ENCODE data around the gene CHIA.
"Not testable (repeated sequence)": the region's sequence is repeated elsewhere in the genome, so short reads cannot be mapped to it uniquely, and the experiment has no call there.

CHIA gene

DNA sequence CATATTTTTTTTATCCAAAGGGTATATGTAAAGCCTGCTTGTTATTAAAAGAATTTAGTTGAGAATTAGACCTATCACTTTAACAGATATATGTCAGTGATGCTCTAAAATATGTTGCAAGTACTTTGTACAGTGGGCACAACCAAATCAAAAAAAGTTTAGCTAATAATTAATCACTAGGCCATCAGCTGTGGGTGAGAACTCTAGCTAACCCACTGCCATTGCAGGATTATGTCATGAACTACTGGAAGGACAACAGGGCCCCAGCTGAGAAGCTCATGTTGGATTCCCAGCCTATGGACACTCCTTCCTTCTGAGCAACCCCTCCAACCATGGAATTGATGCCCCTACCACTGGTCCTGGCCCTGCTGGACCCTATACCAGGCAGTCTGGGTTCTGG, 6.8 kb upstream of the CHIA start:
- no peak for DNase-seq

DNA sequence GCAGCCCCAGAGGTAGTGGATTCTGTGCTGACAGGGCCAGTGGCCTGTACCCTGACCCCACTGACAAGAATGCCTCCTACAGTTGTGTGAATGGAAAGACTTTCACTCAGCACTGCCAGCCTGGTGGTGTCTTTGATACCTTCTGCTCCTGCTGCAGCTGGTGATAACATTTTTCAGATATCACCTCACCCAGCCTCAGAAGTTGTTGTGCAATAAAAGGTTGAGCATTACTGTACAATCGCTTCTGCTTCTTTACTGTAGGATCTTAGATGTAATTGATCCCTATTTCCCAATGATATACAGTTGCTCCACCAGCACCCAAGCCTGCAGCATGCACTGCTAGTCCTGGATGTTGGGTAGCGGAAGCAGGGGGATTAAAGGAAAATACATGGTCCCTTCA, 4.8 kb upstream of the CHIA start:
- no peak for DNase-seq

DNA sequence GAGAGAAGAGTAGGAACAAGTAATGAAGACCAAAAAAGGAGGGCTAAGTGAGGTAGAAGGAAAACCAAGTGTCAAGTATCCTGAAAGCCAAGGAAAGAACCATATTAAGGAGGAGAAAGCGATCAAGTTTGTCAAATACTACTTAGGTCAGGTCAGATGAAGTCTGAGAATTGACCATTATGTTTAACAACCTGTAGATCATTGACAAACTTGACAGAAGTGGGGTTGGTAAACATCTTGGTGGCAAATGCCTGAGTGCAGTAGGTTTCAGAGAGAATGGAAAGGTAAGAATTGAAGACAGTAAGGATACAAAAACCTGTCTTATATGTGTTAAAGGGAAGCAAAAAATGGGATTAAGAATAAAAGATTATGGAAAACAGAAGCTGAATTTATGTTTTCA, 3.7 kb upstream of the CHIA start:
- no peak for DNase-seq

DNA sequence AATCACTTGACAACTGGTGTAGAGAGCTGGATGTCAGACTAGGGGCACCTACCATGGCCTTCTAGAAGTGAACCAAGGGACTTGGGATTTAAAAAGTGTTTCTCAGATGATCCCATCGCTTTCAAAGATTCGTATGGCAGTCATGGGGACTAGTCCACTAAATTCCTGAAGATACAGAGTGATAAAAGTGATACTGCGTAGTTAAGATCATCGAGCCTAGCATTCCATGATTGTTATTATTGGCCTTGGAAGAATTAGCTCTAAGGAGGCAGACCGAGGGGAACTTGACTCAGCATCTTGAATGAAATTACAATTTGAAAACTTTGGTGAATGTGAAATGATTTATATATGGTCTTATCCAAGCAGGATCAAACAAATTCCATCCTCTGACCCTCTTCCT, 1.3 kb upstream of the CHIA start:
- DNase-seq: no peak

DNA sequence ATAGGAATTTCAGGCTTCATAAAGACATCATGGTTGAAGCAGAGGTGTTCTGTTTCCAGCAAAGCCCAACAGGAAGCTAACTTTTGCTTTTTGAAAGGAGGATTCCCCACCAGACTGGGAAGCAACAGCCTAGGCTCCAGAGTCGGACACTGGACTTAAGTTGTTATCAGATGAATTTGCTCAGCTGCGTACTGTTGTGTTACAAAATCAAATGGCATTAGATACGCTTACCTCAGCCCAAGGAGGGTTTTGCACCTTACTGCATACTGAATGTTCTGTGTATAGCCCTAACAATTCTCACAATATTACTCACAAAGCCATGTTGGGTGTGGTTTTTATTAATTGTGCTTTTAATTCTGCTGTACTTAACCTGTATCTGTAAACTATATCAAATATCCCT, 547 bp upstream of the CHIA start:
- DNase-seq: no peak

DNA sequence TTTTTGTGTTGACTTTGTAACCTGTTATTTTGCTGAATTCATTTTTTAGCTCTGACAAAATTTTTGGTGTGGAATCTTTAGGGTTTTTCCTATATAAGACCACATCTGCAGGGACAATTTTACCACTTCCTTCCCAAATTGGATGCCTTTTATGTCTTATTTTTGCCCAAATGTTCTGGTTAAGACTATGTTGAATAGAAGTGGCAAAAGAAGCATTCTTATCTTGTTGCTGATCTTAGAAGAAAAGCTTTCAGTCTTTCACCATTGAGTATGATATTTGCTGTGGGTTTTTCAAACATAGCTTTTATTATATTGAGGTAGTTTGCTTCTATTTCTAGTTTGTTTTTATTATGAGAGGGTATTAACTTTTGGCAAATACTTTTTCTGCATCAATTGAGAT, 3.7 kb downstream of the CHIA start:
- DNase-seq: no peak

DNA sequence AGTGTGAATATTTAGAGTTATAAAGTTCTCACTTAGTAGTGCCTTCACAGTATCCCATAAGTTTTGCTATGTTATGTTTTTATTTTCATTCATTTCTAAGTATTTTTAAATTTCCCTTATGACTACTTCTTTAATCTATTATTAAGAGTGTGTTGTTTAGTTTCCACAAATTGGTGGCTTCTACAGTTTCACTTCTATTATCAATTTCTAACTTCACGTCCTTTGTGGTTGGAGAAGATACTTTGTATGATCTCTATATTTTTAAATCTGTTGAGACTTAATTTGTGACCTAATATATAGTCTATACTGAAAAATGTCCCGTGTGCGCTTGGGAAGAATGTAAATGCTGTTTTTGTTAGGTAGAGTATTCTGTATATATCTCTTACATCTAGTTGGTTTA, 11.7 kb downstream of the CHIA start:
- no peak for DNase-seq

DNA sequence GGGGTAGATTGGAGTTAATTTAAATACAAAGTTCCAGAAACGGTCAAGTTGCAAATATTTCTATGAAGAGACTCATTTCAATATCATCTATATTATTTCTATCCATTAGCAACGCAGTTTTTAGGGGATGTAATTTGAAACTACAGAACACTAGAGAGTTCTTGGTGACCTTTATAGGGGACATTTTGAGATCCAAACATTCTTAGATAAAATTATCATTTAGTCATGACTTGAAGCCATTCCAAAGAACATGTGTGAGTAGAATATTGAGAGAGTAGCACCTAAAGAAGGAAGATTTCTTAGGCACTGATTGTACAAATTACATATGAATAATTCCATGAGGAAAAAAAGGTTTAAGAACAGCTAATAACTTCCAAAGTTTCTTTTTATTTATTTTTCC, 19.0 kb downstream of the CHIA start:
- DNase-seq: no peak

DNA sequence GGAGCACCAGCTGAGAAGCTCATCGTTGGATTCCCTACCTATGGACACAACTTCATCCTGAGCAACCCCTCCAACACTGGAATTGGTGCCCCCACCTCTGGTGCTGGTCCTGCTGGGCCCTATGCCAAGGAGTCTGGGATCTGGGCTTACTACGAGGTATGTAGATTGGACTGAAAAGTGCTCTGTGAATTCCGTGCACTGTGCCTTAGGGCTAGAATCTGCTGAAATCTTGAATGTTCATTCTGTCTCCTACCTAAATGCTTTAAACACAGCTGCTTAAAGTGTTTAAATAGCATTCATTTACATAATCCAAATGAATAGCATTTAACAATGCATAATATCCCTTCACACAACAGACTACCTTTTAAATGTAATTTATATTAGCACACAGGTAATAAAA, 27.9 kb downstream of the CHIA start:
- DNase-seq: no peak

DNA sequence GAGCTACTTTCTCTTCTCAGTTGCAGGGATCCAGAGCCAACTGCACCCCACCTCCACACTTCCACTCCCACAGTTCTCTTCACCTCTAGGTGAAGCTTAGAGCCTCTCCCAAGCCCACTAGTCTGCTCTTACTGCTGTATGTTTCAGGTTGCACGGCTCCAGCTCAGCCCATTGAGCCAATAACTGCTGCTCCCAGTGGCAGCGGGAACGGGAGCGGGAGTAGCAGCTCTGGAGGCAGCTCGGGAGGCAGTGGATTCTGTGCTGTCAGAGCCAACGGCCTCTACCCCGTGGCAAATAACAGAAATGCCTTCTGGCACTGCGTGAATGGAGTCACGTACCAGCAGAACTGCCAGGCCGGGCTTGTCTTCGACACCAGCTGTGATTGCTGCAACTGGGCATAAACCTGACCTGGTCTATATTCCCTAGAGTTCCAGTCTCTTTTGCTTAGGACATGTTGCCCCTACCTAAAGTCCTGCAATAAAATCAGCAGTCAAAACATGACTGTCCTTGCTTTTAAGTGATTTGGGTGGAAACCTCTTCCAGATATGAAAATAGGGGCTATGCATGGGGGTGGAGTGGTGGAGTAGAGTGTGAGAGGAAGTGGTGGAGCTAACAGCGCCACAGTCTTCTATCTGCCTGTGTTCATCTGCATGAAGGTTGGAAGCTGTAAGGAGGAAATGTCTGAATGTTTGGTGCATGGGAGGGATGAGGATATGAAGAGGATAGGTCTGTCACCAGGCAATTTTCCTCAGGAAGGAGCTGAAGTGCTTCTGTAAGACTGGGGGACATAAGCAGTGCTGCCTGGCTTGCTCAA, 29.6 kb downstream of the CHIA start:
- DNase-seq: no peak

DNA sequence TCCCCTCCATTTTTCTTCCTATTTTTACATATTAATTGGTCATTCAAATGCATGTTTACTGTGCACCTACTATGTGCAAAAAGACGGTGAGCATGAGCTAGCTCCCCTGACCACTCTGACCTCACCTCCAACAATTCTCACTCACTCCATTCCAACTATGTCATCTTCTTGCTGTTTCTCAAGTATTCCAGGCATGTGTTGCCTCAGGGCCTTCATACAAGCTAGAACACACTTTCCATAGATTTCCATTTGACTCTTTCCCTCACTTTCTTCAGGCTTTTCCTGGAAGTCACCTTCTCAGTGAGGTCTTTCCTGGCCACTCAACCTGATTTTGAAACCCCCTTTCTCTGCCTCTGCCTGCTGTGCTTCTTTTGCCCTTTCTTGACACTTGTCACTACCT, 32.6 kb downstream of the CHIA start:
- no peak for DNase-seq

DNA sequence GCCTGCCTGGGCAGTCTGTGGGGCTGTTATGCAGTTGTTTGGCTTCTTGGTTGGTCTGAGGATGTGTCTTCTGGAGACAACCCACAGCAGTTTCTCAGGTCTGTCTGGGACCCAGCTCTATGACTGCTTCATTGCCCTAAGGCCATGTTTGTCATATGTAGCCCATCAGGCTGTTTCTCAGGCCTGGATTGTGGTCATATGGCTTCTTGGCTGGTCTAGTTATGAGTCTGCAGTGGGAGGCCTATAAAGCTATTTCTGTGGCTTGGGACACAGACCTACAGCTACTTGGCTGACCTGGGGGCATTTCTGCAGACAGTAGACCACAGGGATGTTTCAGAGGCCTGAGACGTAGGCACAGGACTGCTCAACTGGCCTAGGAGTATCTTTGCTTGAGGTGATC, 41.5 kb downstream of the CHIA start:
- DNase-seq: no peak

DNA sequence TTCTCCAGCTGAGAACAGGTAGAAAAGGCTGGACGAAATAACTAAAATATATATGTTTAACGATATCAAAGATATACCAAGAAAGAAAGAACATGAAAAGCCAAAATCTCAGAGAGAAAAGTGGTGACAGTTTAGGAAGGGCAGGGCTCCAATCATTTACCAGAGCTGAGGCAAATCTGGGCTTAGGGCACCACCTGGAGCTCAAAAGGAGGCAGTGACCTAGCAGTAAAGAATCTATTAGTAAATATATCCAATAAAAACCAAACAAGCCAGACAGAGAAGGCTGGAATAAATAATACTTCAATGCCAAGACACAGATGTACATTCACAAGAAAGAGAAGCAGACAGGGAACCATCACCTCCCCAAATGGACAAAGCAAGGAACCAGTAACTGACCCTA, 43.5 kb downstream of the CHIA start:
- DNase-seq: peak in 9 of 56 donors; percentile 1 to 55 (median 8)

DNA sequence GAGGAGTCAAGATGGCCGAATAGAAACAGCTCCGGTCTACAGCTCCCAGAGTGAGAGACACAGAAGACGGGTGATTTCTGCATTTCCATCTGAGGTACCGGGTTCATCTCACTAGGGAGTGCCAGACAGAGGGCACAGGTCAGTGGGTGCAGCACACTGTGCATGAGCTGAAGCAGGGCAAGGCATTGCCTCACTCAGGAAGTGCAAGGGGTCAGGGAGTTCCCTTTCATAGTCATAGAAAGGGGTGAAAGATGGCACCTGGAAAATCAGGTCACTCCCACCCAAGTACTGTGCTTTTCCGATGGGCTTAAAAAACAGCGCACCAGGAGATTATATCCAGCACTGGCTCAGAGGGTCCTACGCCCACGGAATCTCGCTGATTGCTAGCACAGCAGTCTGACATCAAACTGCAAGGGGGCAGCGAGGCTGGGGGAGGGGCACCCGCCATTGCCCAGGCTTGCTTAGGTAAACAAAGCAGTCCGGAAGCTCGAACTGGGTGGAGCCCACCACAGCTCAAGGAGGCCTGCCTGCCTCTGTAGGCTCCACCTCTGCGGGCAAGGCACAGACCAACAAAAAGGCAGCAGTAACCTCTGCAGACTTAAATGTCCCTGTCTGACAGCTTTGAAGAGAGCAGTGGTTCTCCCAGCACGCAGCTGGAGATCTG, 44.7 kb downstream of the CHIA start:
- not testable (repeated sequence) for DNase-seq

DNA sequence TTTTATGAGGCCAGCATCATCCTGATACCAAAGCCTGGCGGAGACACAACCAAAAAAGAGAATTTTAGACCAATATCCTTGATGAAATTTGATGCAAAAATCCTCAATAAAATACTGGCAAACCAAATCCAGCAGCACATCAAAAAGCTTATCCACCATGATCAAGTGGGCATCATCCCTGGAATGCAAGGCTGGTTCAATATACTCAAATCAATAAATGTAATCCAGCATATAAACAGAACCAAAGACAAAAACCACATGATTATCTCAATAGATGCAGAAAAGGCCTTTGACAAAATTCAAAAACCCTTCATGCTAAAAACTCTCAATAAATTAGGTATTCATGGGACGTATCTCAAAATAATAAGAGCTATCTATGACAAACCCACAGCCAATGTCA, 48.2 kb downstream of the CHIA start:
- not testable (repeated sequence) for DNase-seq

DNA sequence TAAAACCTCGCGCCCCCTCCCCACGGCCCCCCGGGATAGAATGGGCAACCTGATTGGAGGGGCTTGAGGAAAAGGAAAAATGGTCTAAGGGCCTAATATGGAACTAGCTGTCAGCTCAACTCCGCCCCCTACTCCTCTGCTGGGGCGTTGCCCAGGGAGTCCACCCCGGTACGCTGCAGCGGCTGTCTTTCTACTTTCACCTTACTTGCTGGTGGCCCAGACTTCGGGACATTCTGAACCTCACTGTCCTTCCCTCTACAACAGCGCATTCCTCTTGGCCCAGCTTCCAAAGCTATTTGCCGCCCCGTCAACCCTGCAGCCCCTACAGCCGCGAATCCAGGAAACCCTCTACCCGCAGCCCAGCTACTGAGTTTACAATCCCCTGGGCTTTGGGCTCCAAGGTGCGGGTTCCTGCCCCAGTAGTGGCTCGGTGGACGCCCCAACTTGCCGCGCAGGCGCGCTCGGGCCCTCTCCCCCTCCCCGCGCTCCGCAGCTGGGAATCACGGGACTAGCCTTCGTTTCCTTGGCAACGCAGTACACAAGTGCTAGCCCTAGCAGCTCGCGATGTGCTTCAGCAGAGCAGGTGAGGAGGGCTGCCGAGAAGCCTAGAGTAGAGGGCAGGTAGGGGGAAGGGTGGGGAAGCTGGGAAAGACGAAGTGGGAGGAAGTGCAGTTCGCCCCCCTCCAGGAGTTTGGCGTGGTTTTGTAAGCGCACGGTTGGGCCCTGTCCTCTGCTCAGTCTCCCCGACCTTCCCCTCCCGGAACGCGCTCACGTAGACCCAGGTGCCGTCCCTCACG, 55.6 kb downstream of the CHIA start:
- DNase-seq: peak; percentile 12 to 88 (median 67)

DNA sequence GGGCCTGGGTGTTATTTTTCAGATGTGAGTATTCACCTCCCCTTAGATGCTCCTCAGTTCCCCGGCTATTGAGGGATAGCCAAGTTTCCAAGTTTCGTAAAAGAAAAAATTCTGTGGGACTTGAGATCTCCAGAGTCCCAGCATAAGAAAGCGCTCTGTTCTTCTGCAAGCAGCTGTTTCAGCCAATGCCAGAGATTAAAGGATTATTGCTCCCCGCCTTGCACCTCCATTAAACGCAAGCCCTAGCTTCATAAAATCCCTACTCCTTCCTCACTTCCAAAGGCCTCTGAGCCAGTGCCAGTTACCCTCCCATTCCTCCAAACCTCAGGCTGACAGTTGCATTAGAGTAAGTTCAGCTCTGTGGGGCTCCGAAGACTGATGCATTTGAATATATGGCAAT, 56.4 kb downstream of the CHIA start:
- DNase-seq: peak in 1 of 56 donors; percentile 4

DNA sequence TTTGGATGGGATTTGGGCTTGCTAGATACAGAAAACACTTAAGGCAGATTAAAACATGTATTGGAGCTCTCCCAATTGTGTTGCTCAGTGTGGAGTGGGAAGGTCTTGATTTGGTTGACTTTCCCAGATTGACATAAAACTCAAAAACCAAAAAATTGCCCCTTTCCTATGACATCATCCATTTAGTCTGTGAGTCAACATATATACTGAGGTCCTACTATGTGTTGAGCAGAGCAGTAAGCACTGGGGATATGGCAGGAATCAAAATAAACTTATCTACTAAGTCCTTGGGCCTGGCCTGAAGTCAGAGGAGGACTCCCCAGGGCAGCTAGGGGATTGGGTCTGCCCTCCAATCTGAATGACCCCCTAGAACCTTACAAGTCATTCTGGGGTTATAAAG, 61.0 kb downstream of the CHIA start:
- no peak for DNase-seq

DNA sequence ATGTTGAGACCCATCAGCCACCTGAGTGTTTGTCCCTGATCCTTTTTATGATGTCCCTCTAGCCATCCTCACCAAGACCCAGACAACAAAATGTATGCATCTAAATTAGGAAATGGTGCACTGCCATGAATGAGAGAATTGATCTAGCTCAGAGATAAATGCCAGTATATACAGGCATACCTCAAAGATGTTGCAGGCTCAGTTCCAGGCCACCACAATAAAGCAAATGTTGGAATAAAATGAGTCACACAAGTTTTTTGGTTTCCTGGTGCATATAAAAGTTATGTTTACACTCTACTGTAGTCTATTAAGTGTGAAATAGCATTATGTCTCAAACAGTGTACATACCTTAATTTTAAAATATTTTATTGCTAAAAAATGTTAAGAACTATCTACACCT, 63.9 kb downstream of the CHIA start:
- no peak for DNase-seq

DNA sequence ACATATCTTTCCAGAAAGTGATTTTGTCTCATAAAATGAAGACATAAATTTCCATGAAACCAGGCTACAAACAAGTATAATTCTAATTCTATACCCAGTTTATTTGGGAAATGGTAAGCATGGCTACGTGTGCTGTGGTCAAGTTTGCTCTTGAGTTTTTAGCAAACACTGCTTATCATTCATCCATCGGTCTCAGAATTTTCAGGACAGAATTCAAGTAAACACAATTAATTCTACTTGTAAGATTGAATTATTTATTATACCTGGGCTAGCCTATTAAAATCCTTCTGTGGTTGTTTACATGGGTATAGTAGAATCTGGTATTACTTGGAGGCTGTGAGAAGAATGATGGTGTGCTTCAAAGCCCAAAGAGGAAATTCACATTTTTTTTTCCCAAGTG, 68.3 kb downstream of the CHIA start:
- no peak for DNase-seq

DNA sequence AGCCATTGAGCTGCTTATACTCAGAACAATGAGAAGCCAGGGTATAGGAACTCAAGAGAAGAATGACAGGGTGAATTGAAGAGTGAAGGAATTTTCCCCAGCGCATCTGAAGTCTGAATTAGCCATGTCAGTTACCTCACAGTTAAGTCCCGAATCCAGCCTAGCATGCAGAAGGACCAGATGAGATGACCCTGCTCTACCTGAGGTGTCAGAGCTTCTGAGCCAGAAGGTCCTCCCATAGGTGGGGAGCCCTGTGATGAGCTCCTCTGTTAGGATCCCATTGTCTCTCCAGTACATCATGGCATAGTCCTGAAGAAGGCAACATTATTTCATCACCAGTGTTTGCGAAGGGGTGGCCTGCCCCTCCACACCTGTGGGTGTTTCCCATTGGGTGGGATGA, 68.7 kb downstream of the CHIA start:
- DNase-seq: no peak

DNA sequence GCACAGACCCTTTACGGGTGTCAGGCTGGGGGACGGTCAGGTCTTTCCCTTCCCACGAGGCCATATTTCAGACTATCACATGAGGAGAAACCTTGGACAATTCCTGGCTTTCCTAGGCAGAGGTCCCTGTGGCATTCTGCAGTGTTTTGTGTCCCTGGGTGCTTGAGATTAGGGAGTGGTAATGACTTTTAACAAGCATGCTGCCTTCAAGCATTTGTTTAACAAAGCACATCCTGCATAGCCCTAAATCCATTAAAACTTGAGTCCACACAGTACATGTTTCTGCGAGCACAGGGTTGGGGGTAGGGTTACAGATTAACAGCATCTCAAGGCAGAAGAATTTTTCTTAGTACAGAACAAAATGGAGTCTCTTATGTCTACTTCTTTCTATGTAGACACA, 69.6 kb downstream of the CHIA start:
- DNase-seq: not testable (repeated sequence)
